Suppressor macrophage (primary cell): ENCODE measurements around the gene NLRP3.
"Not testable (repeated sequence)": the region's sequence is repeated elsewhere in the genome, so short reads cannot be mapped to it uniquely, and the experiment has no call there.

Experiments used
- DNase-seq, 4 experiments: peaks; one replicate each; pipeline ENCODE4 v3.0.0-alpha.2; 2020 to 2022
- total RNA-seq, 17 experiments: gene quantifications; one replicate each; lab custom pipeline; 2026; ENCODE audit warnings: mixed read lengths in 6 of 17, inconsistent platforms in 3 of 17; lab: John Stamatoyannopoulos, UW

Gene NLRP3
- 2.0 to 77.9 (median 5.4) reads per million in 17 experiments for total RNA-seq

- DNase-seq, result peak; percentile 80 to 92 (median 89)
Measured at GRCh38 chr1:247415423-247416361, at the start of gene NLRP3. Gene NLRP3, plus strand, starts transcription at chr1:247416173. Its CDS starts 2,628 bp downstream, at chr1:247418801.

GRCh38 chr1:247366345-247366744 lies 49.6 kb upstream of the NLRP3 start:
- DNase-seq, result not testable (repeated sequence)

- DNase-seq, result peak; percentile 71 to 90 (median 82)
Measured at GRCh38 chr1:247366926-247367645, 48.9 kb upstream of the NLRP3 start.

GRCh38 chr1:247367786-247368422 lies 48.1 kb upstream of the NLRP3 start:
- DNase-seq, result peak; percentile 43 to 73 (median 58)

GRCh38 chr1:247368490-247369145 lies 47.4 kb upstream of the NLRP3 start:
- DNase-seq, result no peak

- DNase-seq, result no peak
Measured at GRCh38 chr1:247370786-247371732, 44.9 kb upstream of the NLRP3 start.

- DNase-seq, result no peak
Measured at GRCh38 chr1:247371801-247372259, 44.1 kb upstream of the NLRP3 start.

GRCh38 chr1:247373721-247374141 lies 42.2 kb upstream of the NLRP3 start:
- DNase-seq, result peak; percentile 59 to 84 (median 70)

GRCh38 chr1:247374651-247375334 lies 41.2 kb upstream of the NLRP3 start:
- DNase-seq, result not testable (repeated sequence)

GRCh38 chr1:247375747-247376146 lies 40.2 kb upstream of the NLRP3 start:
- no peak for DNase-seq

GRCh38 chr1:247376659-247377058 lies 39.3 kb upstream of the NLRP3 start:
- no peak for DNase-seq

- not testable (repeated sequence) for DNase-seq
Measured at GRCh38 chr1:247377656-247378055, 38.3 kb upstream of the NLRP3 start.

- no peak for DNase-seq
Measured at GRCh38 chr1:247378334-247379073, 37.5 kb upstream of the NLRP3 start.

GRCh38 chr1:247385283-247385682 lies 30.7 kb upstream of the NLRP3 start:
- DNase-seq, result peak in 3 of 4 experiments; percentile 46 to 80 (median 71)

- no peak for DNase-seq
Measured at GRCh38 chr1:247386217-247386616, 29.8 kb upstream of the NLRP3 start.

GRCh38 chr1:247386687-247387086 lies 29.3 kb upstream of the NLRP3 start:
- peak; percentile 51 to 82 (median 66) for DNase-seq

- peak in 2 of 4 experiments; percentile 30 to 49 for DNase-seq
Measured at GRCh38 chr1:247387096-247387495, 28.9 kb upstream of the NLRP3 start.

GRCh38 chr1:247387565-247387964 lies 28.4 kb upstream of the NLRP3 start:
- DNase-seq, result peak in 3 of 4 experiments; percentile 37 to 52 (median 51)

- peak; percentile 88 to 97 (median 93) for DNase-seq
Measured at GRCh38 chr1:247390116-247390791, 25.7 kb upstream of the NLRP3 start.
